ENCODE measurements around the gene EXOC5. TPM values are rescaled to one million over a fixed set of nuclear protein-coding genes. Genes with fewer than 3 reads are reported as not detected.

Gene EXOC5
- total and polyA plus RNA-seq, 4 donors: 9.0 to 81.5 (median 33.5) TPM

DNA sequence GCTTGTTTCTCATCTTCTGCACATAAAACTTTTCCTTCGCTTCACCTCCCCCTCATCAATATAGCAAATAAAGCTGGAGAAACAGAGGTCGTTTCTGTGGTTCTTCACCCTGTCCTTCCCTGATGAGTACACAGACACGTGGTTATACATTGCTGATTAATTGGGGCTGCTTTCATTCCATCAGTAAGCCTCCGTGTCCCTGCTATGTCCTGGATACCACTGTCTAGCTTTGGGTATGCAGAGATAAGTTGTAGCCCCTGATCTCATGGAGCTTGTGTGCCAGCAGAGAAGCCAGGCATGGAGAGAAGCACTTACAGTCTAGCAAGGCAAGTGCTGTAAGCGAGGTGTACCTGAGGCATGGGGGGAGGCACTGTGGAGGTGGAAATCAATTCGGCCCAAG, 108.4 kb downstream of the EXOC5 start:
- ATAC-seq (ENCODE audit: insufficient read depth, low FRiP score): no peak
- peaks cover 0 to 2% (median 0%) of the 10 kb centered on the region in 4 donors for H3K9me3 ChIP-seq (ENCODE audit: control insufficient read depth in 4 of 4, insufficient read depth in 3 of 4, low read length in 3 of 4)
- no peak overlapping the region for H3K9ac ChIP-seq (ENCODE audit: insufficient read depth in 1 of 2, low read length in 2 of 2)
- DNase-seq: no peak
- no peaks in the 10 kb centered on the region for H3K27me3 ChIP-seq (ENCODE audit: control insufficient read depth in 3 of 3, insufficient read depth in 3 of 3, low read length in 2 of 3)
- TF ChIP-seq, protein P1, sequence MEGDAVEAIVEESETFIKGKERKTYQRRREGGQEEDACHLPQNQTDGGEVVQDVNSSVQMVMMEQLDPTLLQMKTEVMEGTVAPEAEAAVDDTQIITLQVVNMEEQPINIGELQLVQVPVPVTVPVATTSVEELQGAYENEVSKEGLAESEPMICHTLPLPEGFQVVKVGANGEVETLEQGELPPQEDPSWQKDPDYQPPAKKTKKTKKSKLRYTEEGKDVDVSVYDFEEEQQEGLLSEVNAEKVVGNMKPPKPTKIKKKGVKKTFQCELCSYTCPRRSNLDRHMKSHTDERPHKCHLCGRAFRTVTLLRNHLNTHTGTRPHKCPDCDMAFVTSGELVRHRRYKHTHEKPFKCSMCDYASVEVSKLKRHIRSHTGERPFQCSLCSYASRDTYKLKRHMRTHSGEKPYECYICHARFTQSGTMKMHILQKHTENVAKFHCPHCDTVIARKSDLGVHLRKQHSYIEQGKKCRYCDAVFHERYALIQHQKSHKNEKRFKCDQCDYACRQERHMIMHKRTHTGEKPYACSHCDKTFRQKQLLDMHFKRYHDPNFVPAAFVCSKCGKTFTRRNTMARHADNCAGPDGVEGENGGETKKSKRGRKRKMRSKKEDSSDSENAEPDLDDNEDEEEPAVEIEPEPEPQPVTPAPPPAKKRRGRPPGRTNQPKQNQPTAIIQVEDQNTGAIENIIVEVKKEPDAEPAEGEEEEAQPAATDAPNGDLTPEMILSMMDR (IDR thresholded peaks at IDR 0.05; ENCODE audit: control extremely low read depth, extremely low read depth): no peak
- WGBS, 2 donors: 73 to 77% methylated on average over 6 of the region's 6 CpGs
- H3K36me3 ChIP-seq (ENCODE audit: control insufficient read depth in 4 of 4, insufficient read depth in 4 of 4, low read length in 4 of 4): no peaks in the 10 kb centered on the region
- no peak overlapping the region for H3K27ac ChIP-seq (ENCODE audit: low read depth in 1 of 2, low read length in 1 of 2)
- no peak overlapping the region for H3K4me3 ChIP-seq
- no peaks in the 10 kb centered on the region for H3K4me1 ChIP-seq (ENCODE audit: control insufficient read depth in 5 of 5, insufficient read depth in 5 of 5, low read length in 5 of 5)

DNA sequence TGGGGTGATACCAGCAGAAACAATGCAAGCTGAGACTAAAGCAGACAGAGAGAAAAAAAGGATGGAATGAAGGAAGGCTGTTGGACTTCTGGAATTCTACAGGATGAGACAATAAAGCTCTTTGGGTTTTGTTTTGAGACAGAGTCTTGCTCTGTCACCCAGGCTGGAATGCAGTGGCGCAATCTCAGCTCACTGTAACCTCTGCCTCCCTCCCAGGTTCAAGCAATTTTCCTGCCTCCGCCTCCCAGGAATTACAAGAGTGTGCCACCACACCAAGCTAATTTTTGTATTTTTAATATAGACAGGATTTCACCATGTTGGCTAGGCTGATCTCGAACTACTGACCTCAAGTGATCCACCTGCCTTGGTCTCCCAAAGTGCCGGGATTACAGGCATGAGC, 115.4 kb downstream of the EXOC5 start:
- DNase-seq: no peak
- Histone ChIP-seq H3K27me3 (ENCODE audit: control insufficient read depth in 3 of 3, insufficient read depth in 3 of 3, low read length in 2 of 3) (no peaks in the 10 kb centered on the region), H3K9ac (ENCODE audit: insufficient read depth in 1 of 2, low read length in 2 of 2) (no peak overlapping the region), H3K4me1 (ENCODE audit: control insufficient read depth in 5 of 5, insufficient read depth in 5 of 5, low read length in 5 of 5) (no peaks in the 10 kb centered on the region), H3K27ac (ENCODE audit: low read depth in 1 of 2, low read length in 1 of 2) (no peak overlapping the region), H3K9me3 (ENCODE audit: control insufficient read depth in 4 of 4, insufficient read depth in 3 of 4, low read length in 3 of 4) (peaks cover 0 to 2% (median 0%) of the 10 kb centered on the region in 4 donors), H3K4me3 (no peak overlapping the region), H3K36me3 (ENCODE audit: control insufficient read depth in 4 of 4, insufficient read depth in 4 of 4, low read length in 4 of 4) (no peaks in the 10 kb centered on the region)
- no peak for ATAC-seq (ENCODE audit: insufficient read depth, low FRiP score)
- 93 to 97% methylated on average over 4 of the region's 4 CpGs for WGBS, 2 donors
- TF ChIP-seq, protein P1 (IDR thresholded peaks at IDR 0.05; ENCODE audit: control extremely low read depth, extremely low read depth): no peak

Other genes starting within 250 kb of the EXOC5 start
- gene AP5M1, start 66 bp upstream of the EXOC5 start, total RNA-seq: 10 to 100 TPM; 30.5 to 39.0 TPM
- gene AP5M1, start 66 bp upstream of the EXOC5 start, polyA plus RNA-seq: 10 to 100 TPM in 1 of 2 donors, 1 to 10 TPM in 1; 5.2 to 15.5 TPM
- 10 to 100 TPM; 11.1 to 22.2 TPM for gene NAA30, start 121.7 kb upstream of the EXOC5 start, total RNA-seq
- 1 to 10 TPM; 2.8 to 4.2 TPM for gene NAA30, start 121.7 kb upstream of the EXOC5 start, polyA plus RNA-seq
- gene CCDC198, start 225.0 kb upstream of the EXOC5 start, total RNA-seq: not detected
- not detected for gene CCDC198, start 225.0 kb upstream of the EXOC5 start, polyA plus RNA-seq